Spleen (tissue), 11 donors: ENCODE results near the gene PCSK1N. TPM values are rescaled to one million over a fixed set of nuclear protein-coding genes. Genes with fewer than 3 reads are reported as not detected.

Source experiments
- DNase-seq: peaks from one replicate; pipeline ENCODE4 v3.0.0-alpha.2; 2020
- H3K27ac ChIP-seq, 8 donors: fragments of 200-600 bp; sonication (generic) in 7 of 8; 1 replicate in 4 of 8; 2 replicates in 4 of 8; pipeline versions ENCODE4 v1.5.0 to v1.8.0; 2016 to 2021; ENCODE audit warnings: inconsistent platforms in 4 of 8, mild to moderate bottlenecking in 4 of 8, moderate library complexity in 1 of 8
- H3K27me3 ChIP-seq, 7 donors: fragments of 200-600 bp; sonication (generic) in 6 of 7; replicated peaks in 1 of 7; 1 replicate in 4 of 7; 2 replicates in 3 of 7; pipeline versions ENCODE4 v1.5.0 to v1.8.0; 2016 to 2021; ENCODE audit warnings: inconsistent platforms in 3 of 7, mild to moderate bottlenecking in 1 of 7
- H3K36me3 ChIP-seq, 6 donors: fragments of 200-600 bp; sonication (generic) in 5 of 6; 1 replicate in 4 of 6; 2 replicates in 2 of 6; pipeline versions ENCODE4 v1.5.0 to v1.8.0; 2016 to 2021; ENCODE audit warnings: inconsistent platforms in 2 of 6
- H3K4me1 ChIP-seq, 6 donors: fragments of 200-600 bp; sonication (generic) in 5 of 6; 1 replicate in 3 of 6; 2 replicates in 3 of 6; pipeline versions ENCODE4 v1.5.0 to v1.8.0; 2016 to 2021; ENCODE audit warnings: inconsistent platforms in 3 of 6
- H3K4me3 ChIP-seq, 8 donors: fragments of 200-600 bp; sonication (generic) in 7 of 8; 1 replicate in 4 of 8; 2 replicates in 4 of 8; pipeline versions ENCODE4 v1.5.0 to v1.8.0; 2016 to 2021; ENCODE audit warnings: inconsistent platforms in 4 of 8, mild to moderate bottlenecking in 4 of 8, moderate library complexity in 2 of 8
- H3K9me3 ChIP-seq, 8 donors: fragments of 200-600 bp; sonication (generic) in 7 of 8; 1 replicate in 4 of 8; 2 replicates in 4 of 8; pipeline versions ENCODE4 v1.5.0 to v1.8.0; 2016 to 2021; ENCODE audit warnings: inconsistent platforms in 4 of 8
- CTCF ChIP-seq, 11 experiments: fragments of 200-600 bp in 7 of 11; fragments of 450-650 bp in 4 of 11; sonication (generic) in 4 of 11; IDR thresholded peaks in 8 of 11; conservative IDR thresholded peaks in 3 of 11; 1 replicate in 7 of 11; 2 replicates in 4 of 11; pipeline versions ENCODE4 v1.4.0 to v1.8.0; 2016 to 2021; ENCODE audit warnings: antibody characterized with exemption in 11 of 11, inconsistent platforms in 4 of 11, mild to moderate bottlenecking in 1 of 11
- POLR2A ChIP-seq, 3 donors: fragments of 450-650 bp; IDR thresholded peaks; one replicate each; pipeline ENCODE4 v1.5.1; 2017; ENCODE audit warnings: antibody characterized with exemption in 3 of 3, mild to moderate bottlenecking in 1 of 3
- POLR2AphosphoS5 ChIP-seq, 3 donors: sonication (generic); formaldehyde crosslinking; IDR thresholded peaks; one replicate each; pipeline ENCODE4 v1.5.1; 2017; ENCODE audit warnings: antibody characterized with exemption in 3 of 3
- WGBS, 5 donors: extraction: QIAGEN DNeasy Blood & Tissue Kit in 3 of 5; methylation state at CpG; one replicate each; pipeline versions ENCODE4 v1.1.5 to v1.1.7; 2013 to 2018; 5-methylcytosine and 5-hydroxymethylcytosine counted together
- intact Hi-C: fragments of 100-400 bp; cut with DNase I; formaldehyde crosslinking; loops from one replicate; pipeline ENCODE4 v1.15.0; 2023; ENCODE audit warnings: low total_unique reads
- polyA plus RNA-seq, 3 donors: library from polyadenylated mRNA; stranded (reverse); fragments of 200-250 nt; gene quantifications; one replicate each; pipeline ENCODE4 v1.2.1, GENCODE V29; 2013
- total RNA-seq, 7 donors: library from RNA; depleted of rRNA in 3 of 7; stranded (reverse); fragments of >200 nt in 3 of 7; fragmentation: NEBNext Ultra II Directional in 4 of 7; extraction: Animal tissue kit (Norgen Biotek cat#: 25700) in 4 of 7; gene quantifications; one replicate each; pipeline versions ENCODE4 v1.1.0 to v1.2.1, GENCODE V29; 2016 to 2021
- donor health status: healthy with polysubstance abuse.
- donor health status: DM: no; HTN: no; CAD: no; lungs with moderate emphysema.
- donor health status: DM: no; HTN: no; CAD: no.
- donor health status: Bipolar disorder and iron deficiency.
- donor health status: healthy.
- donor health status: DM: no; HTN: no; CAD: no.
- donor health status: DM: yes; HTN: yes; CAD: no.

PCSK1N gene
- total and polyA plus RNA-seq, 10 donors, result 0.10 to 0.74 (median 0.42) TPM; not detected in 4

GRCh38 chrX:48794911-48795515 lies 40.4 kb downstream of the PCSK1N start:
- no peak overlapping the region for H3K27ac ChIP-seq
- WGBS, 5 donors, result 68 to 81% (median 76%) methylated on average over 4 to 8 of the region's 8 CpGs
- no peak for DNase-seq
- TF ChIP-seq POLR2AphosphoS5 (IDR thresholded peaks at IDR 0.05), result no peak
- TF ChIP-seq CTCF (IDR thresholded peaks at IDR 0.05 in 8 of 11, conservative IDR thresholded peaks at IDR 0.05 in 3 of 11), result no peak
- no peak for TF ChIP-seq POLR2A (IDR thresholded peaks at IDR 0.05)
- H3K4me3 ChIP-seq, result no peak overlapping the region
- H3K36me3 ChIP-seq, result no peaks in the 10 kb centered on the region
- H3K4me1 ChIP-seq, result no peaks in the 10 kb centered on the region
- no peaks in the 10 kb centered on the region for H3K9me3 ChIP-seq
- intact Hi-C loops, result no loop called here
- no peaks in the 10 kb centered on the region for H3K27me3 ChIP-seq

DNA sequence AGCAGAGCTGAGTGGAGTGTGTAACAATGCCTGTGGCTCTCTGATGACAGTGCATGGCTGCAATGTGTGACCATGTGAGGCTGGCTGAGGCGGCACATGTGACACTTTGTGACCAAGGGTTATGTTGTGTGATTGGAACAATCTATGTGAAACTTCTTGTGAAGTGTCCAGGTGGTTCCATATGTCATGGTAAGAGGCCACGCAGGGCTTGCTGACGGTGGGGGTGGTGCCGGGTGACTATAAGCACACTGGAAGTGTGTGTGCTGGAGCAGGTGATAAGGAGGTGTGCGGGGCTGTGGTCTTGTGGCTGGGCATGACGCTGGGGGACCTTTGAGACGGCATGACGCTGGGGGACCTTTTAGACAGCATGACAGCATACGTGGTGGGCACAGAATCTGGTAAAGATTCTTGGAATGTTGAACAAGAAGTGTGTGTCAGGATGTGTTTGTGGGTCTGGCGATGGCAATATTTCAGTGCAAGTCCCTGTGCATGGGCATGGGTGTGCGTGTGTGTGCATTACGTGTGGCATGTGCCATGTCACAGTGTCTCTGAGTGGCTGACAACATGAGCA lies 41.0 kb downstream of the PCSK1N start:
- DNase-seq, result no peak

GRCh38 chrX:48793935-48794334 lies 41.5 kb downstream of the PCSK1N start:
- no peak for DNase-seq
- intact Hi-C loops, result no loop called here
- H3K4me3 ChIP-seq, result no peak overlapping the region
- 68 to 100% (median 92%) methylated on average over 2 to 4 of the region's 4 CpGs for WGBS, 5 donors
- H3K36me3 ChIP-seq, result no peaks in the 10 kb centered on the region
- no peaks in the 10 kb centered on the region for H3K4me1 ChIP-seq
- H3K9me3 ChIP-seq, result no peaks in the 10 kb centered on the region
- TF ChIP-seq CTCF (IDR thresholded peaks at IDR 0.05 in 8 of 11, conservative IDR thresholded peaks at IDR 0.05 in 3 of 11), result no peak
- TF ChIP-seq POLR2AphosphoS5 (IDR thresholded peaks at IDR 0.05), result no peak
- no peak for TF ChIP-seq POLR2A (IDR thresholded peaks at IDR 0.05)
- no peak overlapping the region for H3K27ac ChIP-seq
- H3K27me3 ChIP-seq, result no peaks in the 10 kb centered on the region

More for the DNA sequence above, 41.0 kb downstream of the PCSK1N start:
- H3K4me1 ChIP-seq, result no peaks in the 10 kb centered on the region
- intact Hi-C loops, result no loop called here
- H3K27me3 ChIP-seq, result no peaks in the 10 kb centered on the region
- TF ChIP-seq CTCF (IDR thresholded peaks at IDR 0.05 in 8 of 11, conservative IDR thresholded peaks at IDR 0.05 in 3 of 11), result no peak
- TF ChIP-seq POLR2AphosphoS5 (IDR thresholded peaks at IDR 0.05), result no peak
- TF ChIP-seq POLR2A (IDR thresholded peaks at IDR 0.05), result no peak
- 78 to 91% (median 85%) methylated on average over 10 to 12 of the region's 12 CpGs for WGBS, 5 donors
- H3K4me3 ChIP-seq, result no peak overlapping the region
- H3K36me3 ChIP-seq, result no peaks in the 10 kb centered on the region
- no peaks in the 10 kb centered on the region for H3K9me3 ChIP-seq
- H3K27ac ChIP-seq, result no peak overlapping the region

GRCh38 chrX:48792219-48792618 lies 43.2 kb downstream of the PCSK1N start:
- WGBS, 5 donors, result 78 to 89% (median 81%) methylated on average over 5 to 7 of the region's 7 CpGs
- Histone ChIP-seq H3K4me3 (no peak overlapping the region), H3K9me3 (no peaks in the 10 kb centered on the region), H3K36me3 (no peaks in the 10 kb centered on the region), H3K27me3 (peaks cover 0 to 8% (median 0%) of the 10 kb centered on the region in 7 donors), H3K4me1 (no peaks in the 10 kb centered on the region), H3K27ac (no peak overlapping the region)
- no peak for DNase-seq
- intact Hi-C loops, result no loop called here
- no peak for TF ChIP-seq POLR2AphosphoS5 (IDR thresholded peaks at IDR 0.05)
- no peak for TF ChIP-seq POLR2A (IDR thresholded peaks at IDR 0.05)
- TF ChIP-seq CTCF (IDR thresholded peaks at IDR 0.05 in 8 of 11, conservative IDR thresholded peaks at IDR 0.05 in 3 of 11), result no peak
